Esophagus mucosa (tissue), 1 donor: ENCODE measurements around the gene SLIT1. TPM values are rescaled to one million over a fixed set of nuclear protein-coding genes. Genes with fewer than 3 reads are reported as not detected.

Experiments
- ATAC-seq: fragments of 200-7000 bp; cut with Tn5 transposase; one replicate; pipeline ENCODE4 v1.9.1; 2020
- total RNA-seq: library from RNA; stranded (reverse); gene quantifications from one replicate; pipeline ENCODE4 v1.2.4, GENCODE V29; 2023
- donor health status: DM: yes; HTN: yes; CAD: no.

The SLIT1 gene
- total RNA-seq, 1 donor from 2014 or later: 0.16 TPM

DNA sequence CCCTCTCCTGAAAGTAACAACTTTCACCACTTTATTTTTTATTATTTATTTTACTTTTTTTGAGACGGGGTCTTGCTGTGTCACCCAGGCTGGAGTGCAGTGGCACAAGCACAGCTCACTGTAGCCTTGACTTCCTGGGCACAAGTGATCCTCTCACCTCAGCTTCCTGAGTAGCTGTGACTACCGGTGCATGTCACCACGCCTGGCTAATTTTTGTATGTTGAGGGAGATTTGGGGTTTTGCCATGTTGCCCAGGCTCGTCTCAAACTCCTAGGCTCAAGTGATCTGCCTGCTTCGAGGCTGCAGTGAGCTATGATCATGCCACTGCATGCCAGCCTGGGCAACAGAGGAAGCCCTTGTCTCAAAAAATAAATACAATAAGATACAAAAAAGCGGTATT lies 14.9 kb upstream of the SLIT1 start:
- ATAC-seq: no peak

DNA sequence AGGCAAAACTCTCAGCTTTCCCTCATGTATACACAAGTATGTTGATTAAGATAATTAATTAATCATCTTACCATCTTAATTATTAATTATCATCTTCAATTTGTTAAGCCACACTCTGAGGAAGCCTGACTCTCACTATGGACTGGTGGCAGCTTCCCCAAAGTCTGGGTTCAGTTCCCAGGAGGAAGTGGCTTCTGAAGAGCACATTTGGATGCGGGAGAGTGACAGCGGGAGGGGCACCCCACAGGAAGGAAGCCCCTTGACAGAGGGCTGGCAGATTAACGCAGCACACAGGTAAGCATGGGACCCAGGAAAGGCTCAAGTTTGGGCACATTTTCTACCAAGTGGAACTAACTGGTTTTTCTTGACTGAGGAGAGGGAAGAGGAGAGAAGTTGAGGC lies 13.4 kb upstream of the SLIT1 start:
- ATAC-seq: no peak

DNA sequence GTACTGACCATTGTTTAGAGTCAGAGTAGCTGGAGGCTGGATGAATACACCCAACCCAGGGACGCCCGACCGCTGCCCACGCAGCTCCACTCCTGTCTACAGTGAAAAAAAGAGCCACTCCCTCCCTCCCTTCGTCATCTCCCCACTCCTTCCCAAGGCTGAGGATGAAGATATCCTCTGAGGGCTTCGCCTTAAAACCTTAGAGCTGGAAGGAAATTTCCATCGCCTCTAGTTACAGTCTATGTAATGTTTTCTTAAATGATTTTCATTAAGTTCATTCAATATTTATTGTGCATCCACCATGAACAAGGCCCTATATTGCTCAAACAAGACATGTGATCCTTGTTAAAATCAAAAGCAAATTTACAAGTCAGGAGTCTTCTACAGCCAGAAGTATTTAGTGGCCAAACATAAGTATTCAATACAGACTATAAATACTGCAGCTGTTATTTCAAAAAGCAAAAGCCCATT lies 11.3 kb upstream of the SLIT1 start:
- no peak for ATAC-seq

DNA sequence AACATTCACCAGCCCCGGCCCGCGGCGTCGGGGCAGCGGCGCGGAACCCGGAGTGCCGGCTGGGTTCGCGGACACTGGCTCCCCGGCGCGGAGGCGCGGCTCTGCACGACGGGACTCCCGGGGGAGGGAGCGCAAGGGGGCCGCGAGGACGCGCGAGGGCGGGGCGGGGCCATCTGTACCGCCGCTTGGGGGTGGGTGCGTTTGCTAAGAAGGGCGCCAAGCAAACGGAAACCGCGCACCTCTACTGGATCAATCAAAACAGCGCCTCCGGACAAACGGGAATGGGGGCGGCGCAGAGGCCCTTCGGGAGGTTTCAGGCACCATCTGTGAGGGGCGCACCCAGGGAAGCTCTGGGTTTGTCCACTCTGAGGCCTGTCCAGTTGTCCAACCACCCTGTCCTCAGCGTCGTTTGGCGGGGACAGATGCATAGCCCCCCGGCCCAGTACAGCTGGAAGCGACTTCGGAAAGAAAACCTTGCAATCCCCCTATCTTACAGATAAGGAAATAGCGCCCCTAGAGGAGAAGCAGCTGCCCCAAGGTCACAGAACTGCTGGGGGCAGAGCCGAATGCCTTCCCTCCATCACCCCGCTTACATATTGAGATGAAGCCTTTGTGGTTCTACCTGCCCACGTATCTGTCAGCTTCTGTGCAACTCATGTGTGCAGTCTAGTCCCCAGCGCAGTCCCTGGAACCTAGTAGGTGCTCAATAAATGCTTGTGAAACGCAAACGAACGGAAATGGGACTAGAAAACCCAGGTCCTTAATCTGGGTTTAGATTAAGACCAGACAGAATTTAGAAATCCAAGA lies 10.7 kb upstream of the SLIT1 start:
- ATAC-seq: peak; percentile 46

DNA sequence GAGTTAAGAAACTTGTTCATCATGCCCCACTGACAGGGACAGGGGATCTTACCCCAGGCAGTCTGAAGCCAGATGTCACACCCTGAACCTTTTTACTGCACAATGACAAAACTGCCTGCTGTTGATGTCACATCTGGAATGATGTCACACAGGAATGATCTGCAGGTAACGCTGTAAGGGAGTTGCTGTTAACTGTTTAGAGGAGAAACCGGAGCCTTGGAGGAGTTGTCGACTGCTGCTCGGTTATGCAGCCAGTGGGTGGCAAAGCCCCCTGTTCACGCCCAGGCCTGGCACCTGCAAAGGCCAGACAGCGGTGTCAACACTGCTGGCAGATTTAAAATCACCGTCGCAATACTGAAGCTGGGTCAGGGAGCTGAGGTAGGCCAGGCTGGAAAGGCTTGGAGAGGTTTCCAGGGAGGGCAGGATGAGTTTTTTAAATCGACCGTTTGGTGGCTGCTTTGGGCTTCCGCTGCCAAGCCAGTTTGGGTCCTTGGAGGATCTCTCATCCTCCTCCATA lies 10.0 kb upstream of the SLIT1 start:
- ATAC-seq: no peak

DNA sequence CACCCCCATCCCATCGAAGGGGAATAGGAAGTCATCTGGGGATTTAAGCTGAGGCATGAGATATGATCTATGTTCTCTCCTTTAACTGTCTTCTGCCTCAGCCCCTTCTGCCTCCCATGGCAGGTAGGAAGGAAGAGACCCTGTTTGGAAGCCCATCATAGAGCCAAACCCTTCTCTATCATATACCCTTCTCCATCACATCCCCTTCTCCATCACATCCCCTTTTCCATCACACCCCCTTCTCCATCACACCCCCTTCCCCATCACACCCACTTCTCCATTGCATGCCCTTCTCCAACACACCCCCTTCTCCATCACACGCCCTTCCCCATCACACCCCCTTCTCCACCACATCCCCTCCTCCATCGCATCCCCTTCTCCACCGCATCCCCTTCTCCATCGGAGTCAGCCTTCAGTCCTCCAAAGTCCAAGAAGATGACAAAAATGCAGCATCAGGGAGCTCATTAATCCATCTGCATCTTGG lies 7.2 kb upstream of the SLIT1 start:
- no peak for ATAC-seq

DNA sequence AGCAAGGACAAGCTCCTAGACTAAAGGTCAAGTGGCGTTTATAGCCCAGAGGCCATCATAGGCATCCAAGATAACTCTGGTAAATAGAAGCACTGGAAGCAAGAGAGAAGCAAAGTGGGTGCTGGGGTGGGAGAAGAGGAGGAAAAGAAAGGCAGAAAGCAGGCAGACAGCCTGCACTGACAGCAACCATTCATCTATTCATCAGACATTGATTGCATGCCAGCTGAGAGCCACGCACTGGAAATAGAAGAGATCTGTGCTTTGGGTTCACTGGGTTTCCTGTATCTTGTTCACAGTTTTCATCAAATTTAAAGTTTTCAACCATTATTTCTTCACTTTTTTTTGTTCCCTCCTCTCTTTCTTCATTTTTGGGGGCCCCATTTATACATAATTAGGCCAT lies 4.7 kb upstream of the SLIT1 start:
- no peak for ATAC-seq

DNA sequence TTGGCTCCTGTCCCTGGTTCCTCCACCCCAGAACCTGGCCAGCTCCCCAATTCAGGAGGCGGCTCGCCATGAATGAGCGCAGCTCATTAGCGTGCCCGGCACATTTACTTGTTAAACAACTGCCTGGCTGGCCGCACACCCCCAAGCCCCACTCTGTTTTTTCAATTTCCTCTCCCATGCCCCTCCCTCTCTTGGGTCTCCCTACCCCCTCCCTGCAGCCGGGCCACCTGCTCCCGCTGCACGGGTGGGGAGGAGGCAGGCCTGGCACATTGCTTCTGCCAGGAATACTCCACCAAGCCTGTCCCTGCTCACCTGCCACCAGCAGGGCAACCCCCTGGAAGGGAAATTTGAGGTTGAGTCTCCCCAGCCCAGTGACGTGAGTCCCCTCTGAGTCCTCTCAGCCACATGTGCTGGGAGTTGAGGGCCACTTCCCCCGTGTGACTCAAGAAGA lies 2.5 kb upstream of the SLIT1 start:
- no peak for ATAC-seq

DNA sequence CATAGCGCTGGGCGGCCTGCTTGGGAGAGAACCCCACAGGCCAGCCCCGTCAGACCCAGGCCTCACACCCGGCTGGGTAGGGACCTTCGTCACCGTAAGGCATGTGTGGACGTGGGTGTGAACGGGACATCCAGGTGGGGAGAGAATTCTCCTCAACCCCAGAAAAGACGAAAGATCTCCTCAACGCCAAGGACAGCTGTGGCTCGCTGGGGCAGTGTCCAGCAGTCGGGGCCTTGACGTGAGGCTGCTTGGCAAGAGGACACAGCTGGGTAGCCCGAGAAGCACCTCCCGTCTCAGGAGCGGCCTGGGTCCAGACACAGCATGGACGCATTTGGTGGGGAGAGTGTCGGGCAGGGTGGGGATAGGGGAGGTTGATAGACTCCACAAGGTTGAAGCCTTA lies 1.2 kb upstream of the SLIT1 start:
- ATAC-seq: no peak

DNA sequence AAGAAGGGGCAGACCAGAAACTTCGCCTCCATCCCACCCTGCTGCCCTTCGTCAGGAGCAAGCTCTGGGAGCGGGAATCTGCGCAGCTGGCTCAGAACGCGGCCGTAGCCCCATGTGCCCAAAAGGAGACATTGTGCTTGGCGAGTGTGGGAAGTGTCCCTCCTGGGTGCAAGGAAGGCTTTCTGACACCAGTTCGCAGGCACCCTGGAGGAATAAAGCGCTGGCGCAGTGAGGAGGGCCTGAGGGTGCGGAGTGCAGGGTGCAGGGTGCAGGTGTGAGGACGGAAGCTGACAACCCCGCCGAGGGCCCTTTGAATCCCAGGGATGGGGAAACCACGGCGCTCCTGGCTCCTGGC lies 811 bp downstream of the SLIT1 start:
- ATAC-seq: no peak

DNA sequence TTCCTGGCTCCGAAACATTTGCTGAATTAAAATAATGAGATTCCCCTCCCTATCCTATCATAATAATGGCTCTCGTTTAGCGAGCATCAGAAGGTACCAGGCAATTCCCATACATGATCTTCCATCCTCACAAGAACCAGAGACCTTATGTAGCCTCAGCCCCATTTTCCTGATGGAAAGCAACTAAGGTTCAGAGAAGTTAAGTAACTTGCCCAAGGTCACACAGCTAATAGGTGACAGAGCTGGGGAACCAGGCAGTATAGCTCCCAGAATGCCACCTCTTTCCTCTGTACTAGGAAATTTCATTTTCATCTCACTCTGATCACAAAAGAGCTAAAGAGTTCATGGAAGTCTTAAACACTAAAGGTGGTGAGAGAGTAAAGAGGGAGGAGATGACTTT lies 2.4 kb downstream of the SLIT1 start:
- ATAC-seq: no peak

DNA sequence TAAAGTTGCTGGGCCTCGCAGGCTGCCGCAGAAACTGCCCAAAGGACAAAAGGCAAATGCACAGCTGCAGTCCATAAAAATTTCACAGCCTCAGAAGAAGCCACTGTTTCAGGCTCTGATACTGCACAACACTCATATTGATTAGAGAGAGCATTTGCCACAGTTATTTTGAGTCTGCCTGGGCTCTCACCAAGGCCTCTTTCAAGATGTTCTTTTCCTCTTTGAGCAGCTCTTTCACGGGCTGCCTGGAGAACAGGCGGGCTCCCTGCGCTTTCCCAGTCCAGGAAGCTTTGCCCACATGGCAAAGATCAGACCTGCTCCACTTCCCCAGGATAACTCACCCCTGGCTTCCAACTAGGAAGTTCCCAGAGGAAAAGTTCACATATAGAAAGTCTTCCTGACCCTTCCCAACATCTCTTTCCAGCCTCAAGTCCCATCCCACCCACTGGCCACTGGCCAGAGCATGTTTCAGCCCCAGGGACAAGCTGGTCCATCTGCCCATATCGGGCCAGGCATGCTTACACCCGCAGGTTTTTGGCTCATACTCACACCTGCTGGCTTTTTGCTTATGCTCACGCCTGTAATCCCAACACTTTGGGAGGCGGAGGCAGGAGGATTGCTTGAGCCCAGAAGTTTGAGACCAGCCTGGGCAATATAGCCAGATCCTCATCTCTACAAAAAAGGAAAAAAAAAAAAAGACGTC lies 3.3 kb downstream of the SLIT1 start:
- no peak for ATAC-seq

DNA sequence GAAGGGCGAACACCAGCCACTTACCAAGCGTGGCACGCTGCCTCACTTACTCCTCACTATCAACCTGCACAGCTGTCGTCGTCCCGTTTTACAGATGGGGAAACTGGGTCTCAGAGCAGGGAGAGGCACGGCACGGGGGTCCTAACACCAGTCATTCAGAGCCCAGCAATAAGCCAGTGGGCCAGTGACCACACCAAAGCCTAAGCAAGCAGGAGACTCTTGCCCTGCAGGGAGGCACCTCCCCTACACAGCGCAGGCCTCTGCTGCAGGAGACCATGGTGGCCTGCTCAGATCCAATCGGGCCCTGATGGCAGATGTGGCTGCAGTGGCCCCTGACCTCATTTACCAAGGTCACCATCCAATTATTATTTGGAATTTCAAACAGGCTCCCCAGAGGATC lies 4.8 kb downstream of the SLIT1 start:
- no peak for ATAC-seq

DNA sequence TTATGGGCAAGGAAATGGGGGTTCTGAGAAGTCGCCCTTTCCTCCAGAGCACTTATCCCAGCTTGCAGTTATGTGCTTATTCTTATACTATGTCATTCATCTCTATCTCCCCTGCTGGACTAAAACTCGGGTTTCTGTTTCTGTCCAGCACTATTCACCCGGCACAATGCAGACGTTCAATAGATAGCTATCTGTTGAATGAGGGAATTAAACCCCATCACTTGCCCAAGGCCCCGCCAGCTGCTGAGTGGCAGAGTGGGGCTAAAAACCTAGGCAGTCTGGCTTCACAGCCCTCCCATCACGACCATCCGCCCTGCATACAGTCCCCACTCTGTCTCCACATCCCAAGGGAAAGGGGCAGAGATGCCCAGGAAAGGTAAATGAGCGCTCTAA lies 5.4 kb downstream of the SLIT1 start:
- ATAC-seq: no peak

DNA sequence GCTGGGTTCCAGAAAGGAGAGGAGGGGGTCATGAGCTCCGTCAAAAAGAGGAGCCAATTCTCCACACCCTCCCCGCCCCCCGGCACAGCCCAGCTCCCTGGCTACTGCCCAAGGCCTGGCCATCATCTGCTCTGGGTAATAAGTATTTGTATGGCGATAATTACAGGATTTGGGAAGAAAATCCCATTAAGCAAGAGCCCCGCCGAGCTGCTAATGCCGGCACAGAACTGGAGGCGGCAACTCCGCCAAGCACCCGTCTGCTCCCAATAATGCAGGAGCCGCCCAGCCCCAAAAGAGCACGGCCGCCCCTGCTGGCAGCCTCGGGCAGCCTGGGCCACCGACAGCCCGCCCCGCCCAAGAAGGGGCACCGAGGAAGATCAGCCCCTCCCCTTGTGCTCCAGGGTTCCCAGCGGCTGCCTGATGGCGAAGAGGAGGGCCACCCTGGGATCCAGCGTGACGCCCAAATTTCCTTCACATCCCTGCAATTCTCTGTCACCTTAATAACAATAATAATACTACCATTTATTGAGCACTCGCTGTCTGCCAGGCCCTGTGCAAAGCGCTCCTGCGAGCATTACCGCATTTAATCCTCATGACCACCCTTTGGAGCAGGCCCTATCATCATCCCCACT lies 5.9 kb downstream of the SLIT1 start:
- no peak for ATAC-seq

DNA sequence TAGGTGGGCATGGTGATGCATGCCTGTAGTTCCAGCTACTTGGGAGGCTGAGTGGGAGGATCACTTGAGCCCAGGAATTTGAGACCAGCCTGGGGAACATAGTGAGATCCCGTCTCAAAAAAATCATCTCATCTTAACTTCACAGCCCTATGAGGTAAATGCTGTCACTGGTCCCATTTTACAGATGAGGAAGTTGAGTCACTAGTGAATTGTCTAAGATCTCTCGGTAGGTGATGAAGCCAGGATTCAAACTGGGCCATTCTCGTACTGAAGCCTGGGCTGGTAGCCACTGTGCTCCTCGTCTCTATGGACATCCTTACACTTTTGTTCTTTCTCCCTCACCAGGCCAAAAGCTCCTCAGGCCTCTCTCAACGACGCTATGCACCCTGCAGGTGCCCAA lies 6.4 kb downstream of the SLIT1 start:
- no peak for ATAC-seq

DNA sequence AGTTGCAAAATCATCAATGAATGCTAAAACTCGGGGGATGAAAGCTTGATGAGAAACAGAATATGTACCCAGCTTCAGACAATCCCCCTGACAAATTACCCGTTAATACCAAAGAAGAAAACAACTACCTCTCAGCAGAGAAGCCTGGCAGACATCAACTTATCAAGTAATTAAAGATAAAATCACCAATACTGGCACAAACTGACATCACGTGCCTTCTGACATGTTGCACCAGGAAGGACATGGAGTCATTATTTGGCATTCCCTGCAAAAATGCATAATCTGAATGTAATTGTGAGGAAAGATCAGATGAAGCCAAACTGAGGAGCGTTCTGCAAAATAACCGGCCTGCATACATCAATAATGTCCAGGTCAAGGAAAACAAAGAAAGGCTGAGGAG lies 7.7 kb downstream of the SLIT1 start:
- ATAC-seq: no peak

DNA sequence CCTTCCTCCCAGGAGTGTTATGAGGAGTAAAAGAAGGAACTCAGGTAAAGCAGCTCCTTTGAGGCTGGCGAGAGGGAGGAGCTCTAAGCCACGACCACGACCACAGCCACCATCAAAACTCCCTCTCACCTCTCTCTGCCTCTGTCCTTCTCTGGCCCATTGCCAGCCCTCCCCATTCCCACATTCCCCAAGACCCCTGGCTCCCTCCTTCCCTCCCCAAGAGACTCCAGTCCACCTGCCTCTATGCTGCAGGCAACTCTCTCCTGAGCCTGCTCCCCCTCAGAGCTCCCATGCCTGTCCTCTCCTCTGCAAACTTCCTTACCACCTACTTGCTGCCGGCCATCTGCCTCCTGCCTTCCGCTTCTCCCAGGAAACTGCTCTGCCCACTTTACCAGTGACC lies 9.5 kb downstream of the SLIT1 start:
- ATAC-seq: no peak

DNA sequence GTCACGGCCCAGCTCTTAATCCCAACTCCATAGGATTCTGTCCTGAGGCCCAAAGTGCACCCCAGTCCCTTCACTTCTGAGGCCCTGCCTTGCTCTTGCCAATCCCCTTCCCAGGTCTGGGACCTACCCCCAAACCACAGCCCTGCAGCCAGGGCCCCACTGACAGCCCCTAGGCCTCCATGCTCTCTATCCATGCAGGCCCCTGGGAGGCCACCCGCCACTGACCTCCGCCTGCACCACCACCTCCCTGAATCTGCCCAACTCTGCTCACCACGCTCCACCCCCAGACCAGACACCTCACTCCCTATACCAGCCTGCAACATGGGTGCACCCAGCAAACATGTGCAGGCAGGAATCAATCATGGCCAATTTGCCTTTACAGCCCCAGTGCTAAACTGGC lies 10.2 kb downstream of the SLIT1 start:
- ATAC-seq: peak; percentile 20

DNA sequence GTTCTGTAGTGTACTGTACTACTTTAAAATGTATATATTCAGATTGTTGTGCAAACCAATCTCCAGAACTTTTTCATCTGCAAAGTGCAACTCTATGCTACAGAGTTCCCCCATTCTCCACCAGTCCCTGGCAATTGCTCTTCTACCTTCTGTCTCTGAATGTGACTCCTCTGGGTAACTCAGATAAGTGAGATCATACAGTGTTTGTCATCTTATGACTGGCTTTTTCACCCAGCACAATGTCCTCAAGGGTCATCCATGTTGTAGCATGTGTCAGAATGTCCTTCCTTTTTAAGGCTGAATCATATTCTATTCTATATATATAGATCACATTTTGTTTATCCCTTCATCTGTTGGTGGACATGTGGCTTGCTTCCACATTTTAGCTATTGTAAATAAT lies 10.8 kb downstream of the SLIT1 start:
- no peak for ATAC-seq

DNA sequence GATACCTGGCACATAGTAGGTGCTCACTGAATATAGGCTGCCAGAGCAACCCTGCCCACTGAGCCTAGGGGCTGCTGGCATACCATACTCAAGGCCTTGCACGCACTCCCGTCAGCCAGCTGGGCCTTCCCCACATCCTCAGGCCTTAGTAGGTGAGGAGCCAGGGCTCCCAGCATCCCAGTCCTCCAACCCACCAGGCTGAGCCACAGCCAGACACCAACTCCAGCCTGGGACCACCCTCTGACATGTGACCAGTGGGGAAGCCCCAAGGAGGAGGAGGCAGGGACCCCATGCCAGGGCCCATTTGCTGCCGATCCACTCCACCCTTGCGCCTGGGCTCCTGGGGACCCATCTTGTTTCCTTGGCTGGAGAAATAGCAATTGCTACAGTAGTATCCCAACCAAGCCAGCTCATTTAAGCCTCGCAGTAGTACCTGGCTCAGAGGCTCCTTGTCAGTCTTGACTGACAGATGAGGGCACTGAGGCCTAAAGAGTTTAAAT lies 11.4 kb downstream of the SLIT1 start:
- ATAC-seq: no peak

DNA sequence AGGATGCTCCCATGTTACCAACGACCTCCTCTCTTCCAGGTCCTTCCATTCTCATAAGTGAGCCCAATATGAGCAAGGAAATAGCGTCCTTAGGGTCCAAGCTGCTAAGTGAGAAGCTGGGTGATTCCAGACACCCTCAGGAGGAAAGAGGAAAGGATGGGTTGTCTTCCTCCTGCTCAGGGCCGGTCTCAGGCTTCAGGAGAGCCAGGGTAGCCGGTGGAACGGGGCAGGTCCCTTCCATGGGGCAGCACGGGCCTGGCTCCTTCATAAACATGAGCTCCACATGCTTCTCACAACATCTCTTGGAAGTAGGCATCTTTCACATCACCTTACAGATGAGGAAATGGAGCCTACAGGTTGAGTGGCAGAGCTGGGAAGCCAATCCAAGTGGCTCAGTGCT lies 12.7 kb downstream of the SLIT1 start:
- no peak for ATAC-seq

DNA sequence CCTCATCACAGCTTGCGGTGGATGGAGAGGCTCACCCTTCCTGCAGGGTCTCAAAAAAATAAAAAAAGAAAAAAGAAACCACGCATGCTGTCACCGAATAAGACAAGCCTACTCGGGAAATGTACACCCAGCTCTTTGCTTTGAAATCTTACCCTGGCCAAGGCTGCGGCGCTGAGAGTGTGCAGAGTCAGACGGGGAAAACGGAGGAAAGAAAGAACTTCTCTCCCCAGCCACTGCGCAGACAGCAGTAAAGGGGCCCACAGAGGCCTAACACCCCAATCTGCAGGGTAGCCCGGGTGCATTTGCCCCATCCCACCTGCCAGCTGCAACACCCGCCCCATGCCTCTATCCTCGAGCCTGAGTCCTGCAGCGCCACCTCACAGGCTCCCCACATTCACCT lies 14.8 kb downstream of the SLIT1 start:
- ATAC-seq: no peak
